Measurements from ENCODE around the gene TBC1D32. TPM values are rescaled to one million over a fixed set of nuclear protein-coding genes. Genes with fewer than 3 reads are reported as not detected.
"Not testable (repeated sequence)": the region's sequence is repeated elsewhere in the genome, so short reads cannot be mapped to it uniquely, and the experiment has no call there.

Gene TBC1D32
- total RNA-seq, 1 experiment from 2014 or later = 66.8 TPM

- Histone ChIP-seq H3K9me2 (replicated peaks; ENCODE audit: insufficient read depth, low read length) (no peaks in the 10 kb centered on the region), H3K4me1 (ENCODE audit: low read length) (peaks cover 15% of the 10 kb centered on the region), H3K27me3 (ENCODE audit: low read length) (no peaks in the 10 kb centered on the region), H4K20me1 (ENCODE audit: insufficient read depth, low read depth, low read length) (no peaks in the 10 kb centered on the region), H2AFZ (ENCODE audit: low read length) (no peak overlapping the region), H3K9me3 (ENCODE audit: low read length) (no peaks in the 10 kb centered on the region), H3K4me3 (ENCODE audit: low read length) (no peak overlapping the region), H3K9ac (ENCODE audit: low read length) (no peak overlapping the region), H3K27ac (ENCODE audit: low read length) (no peak overlapping the region), H3K4me2 (ENCODE audit: low read depth, low read length, poor library complexity, severe bottlenecking) (no peak overlapping the region), H3K79me2 (ENCODE audit: low read length) (peaks cover 9% of the 10 kb centered on the region), H3K36me3 (ENCODE audit: insufficient read depth, low read length) (no peaks in the 10 kb centered on the region)
- DNase-seq = no peak
These were observed 4.1 kb upstream of the TBC1D32 start for GRCh38 chr6:121338366-121338765.

GRCh38 chr6:121335087-121336008, 1.1 kb upstream of the TBC1D32 start:
- Histone ChIP-seq H3K9me3 (ENCODE audit: low read length) (no peaks in the 10 kb centered on the region), H4K20me1 (ENCODE audit: insufficient read depth, low read depth, low read length) (no peaks in the 10 kb centered on the region), H3K9me2 (replicated peaks; ENCODE audit: insufficient read depth, low read length) (no peaks in the 10 kb centered on the region), H3K27me3 (ENCODE audit: low read length) (no peaks in the 10 kb centered on the region), H3K4me2 (ENCODE audit: low read depth, low read length, poor library complexity, severe bottlenecking) (peak overlapping the region; percentile 92), H2AFZ (ENCODE audit: low read length) (peak overlapping the region; percentile 95), H3K9ac (ENCODE audit: low read length) (peak overlapping the region; percentile 85), H3K36me3 (ENCODE audit: insufficient read depth, low read length) (no peaks in the 10 kb centered on the region), H3K4me1 (ENCODE audit: low read length) (peaks cover 42% of the 10 kb centered on the region), H3K27ac (ENCODE audit: low read length) (peak overlapping the region; percentile 21; the same call in 1 of the 2 replicates), H3K79me2 (ENCODE audit: low read length) (peaks cover 39% of the 10 kb centered on the region), H3K4me3 (ENCODE audit: low read length) (peak overlapping the region; percentile 80)
- no peak for DNase-seq

- Histone ChIP-seq H3K4me2 (ENCODE audit: low read depth, low read length, poor library complexity, severe bottlenecking) (peak overlapping the region; percentile 92), H3K79me2 (ENCODE audit: low read length) (peaks cover 50% of the 10 kb centered on the region), H3K9ac (ENCODE audit: low read length) (peak overlapping the region; percentile 85), H3K4me3 (ENCODE audit: low read length) (peak overlapping the region; percentile 80), H3K4me1 (ENCODE audit: low read length) (peaks cover 45% of the 10 kb centered on the region)
- not testable (repeated sequence) for H3K9me2 ChIP-seq (replicated peaks; ENCODE audit: insufficient read depth, low read length); H4K20me1 ChIP-seq (ENCODE audit: insufficient read depth, low read depth, low read length); H3K36me3 ChIP-seq (ENCODE audit: insufficient read depth, low read length); H3K9me3 ChIP-seq (ENCODE audit: low read length); H3K27ac ChIP-seq (ENCODE audit: low read length); DNase-seq; H2AFZ ChIP-seq (ENCODE audit: low read length); H3K27me3 ChIP-seq (ENCODE audit: low read length)
These were observed 586 bp downstream of the TBC1D32 start for GRCh38 chr6:121333694-121334093.

- H3K36me3 ChIP-seq (ENCODE audit: insufficient read depth, low read length) = no peaks in the 10 kb centered on the region
- H3K79me2 ChIP-seq (ENCODE audit: low read length) = peaks cover 53% of the 10 kb centered on the region
- H2AFZ ChIP-seq (ENCODE audit: low read length) = no peak overlapping the region
- peak overlapping the region; percentile 92 for H3K4me2 ChIP-seq (ENCODE audit: low read depth, low read length, poor library complexity, severe bottlenecking)
- peak overlapping the region; percentile 80 for H3K4me3 ChIP-seq (ENCODE audit: low read length)
- H3K9ac ChIP-seq (ENCODE audit: low read length) = peak overlapping the region; percentile 85
- no peak for DNase-seq
- no peaks in the 10 kb centered on the region for H3K9me3 ChIP-seq (ENCODE audit: low read length)
- no peaks in the 10 kb centered on the region for H3K27me3 ChIP-seq (ENCODE audit: low read length)
- no peaks in the 10 kb centered on the region for H3K9me2 ChIP-seq (replicated peaks; ENCODE audit: insufficient read depth, low read length)
- no peak overlapping the region for H3K27ac ChIP-seq (ENCODE audit: low read length)
- peaks cover 45% of the 10 kb centered on the region for H3K4me1 ChIP-seq (ENCODE audit: low read length)
- H4K20me1 ChIP-seq (ENCODE audit: insufficient read depth, low read depth, low read length) = no peaks in the 10 kb centered on the region
These were observed 1.1 kb downstream of the TBC1D32 start for GRCh38 chr6:121333196-121333595.

- no peak overlapping the region for H3K27ac ChIP-seq (ENCODE audit: low read length)
- H3K27me3 ChIP-seq (ENCODE audit: low read length) = no peaks in the 10 kb centered on the region
- DNase-seq = no peak
- peaks cover 42% of the 10 kb centered on the region for H3K4me1 ChIP-seq (ENCODE audit: low read length)
- no peaks in the 10 kb centered on the region for H3K9me3 ChIP-seq (ENCODE audit: low read length)
- H3K9me2 ChIP-seq (replicated peaks; ENCODE audit: insufficient read depth, low read length) = no peaks in the 10 kb centered on the region
- H3K36me3 ChIP-seq (ENCODE audit: insufficient read depth, low read length) = no peaks in the 10 kb centered on the region
- peak overlapping the region; percentile 48 for H3K9ac ChIP-seq (ENCODE audit: low read length)
- peak overlapping the region; percentile 41 for H3K4me2 ChIP-seq (ENCODE audit: low read depth, low read length, poor library complexity, severe bottlenecking)
- H3K79me2 ChIP-seq (ENCODE audit: low read length) = peaks cover 76% of the 10 kb centered on the region
- no peaks in the 10 kb centered on the region for H4K20me1 ChIP-seq (ENCODE audit: insufficient read depth, low read depth, low read length)
- 0 out of 2 replicates have a peak overlapping the region, but pooled peaks have one; percentile 42 for H2AFZ ChIP-seq (ENCODE audit: low read length)
- H3K4me3 ChIP-seq (ENCODE audit: low read length) = 0 out of 2 replicates have a peak overlapping the region, but pooled peaks have one; percentile 17
These were observed 3.8 kb downstream of the TBC1D32 start for GRCh38 chr6:121330516-121330915.

GRCh38 chr6:121321282-121321681, 13.0 kb downstream of the TBC1D32 start:
- peaks cover 52% of the 10 kb centered on the region for H3K79me2 ChIP-seq (ENCODE audit: low read length)
- H3K27ac ChIP-seq (ENCODE audit: low read length) = no peak overlapping the region
- no peak overlapping the region for H3K4me2 ChIP-seq (ENCODE audit: low read depth, low read length, poor library complexity, severe bottlenecking)
- peaks cover 6% of the 10 kb centered on the region; the same call in 1 of the 2 replicates for H3K36me3 ChIP-seq (ENCODE audit: insufficient read depth, low read length)
- H4K20me1 ChIP-seq (ENCODE audit: insufficient read depth, low read depth, low read length) = no peaks in the 10 kb centered on the region
- no peaks in the 10 kb centered on the region for H3K9me3 ChIP-seq (ENCODE audit: low read length)
- no peaks in the 10 kb centered on the region for H3K27me3 ChIP-seq (ENCODE audit: low read length)
- DNase-seq = no peak
- no peak overlapping the region for H3K4me3 ChIP-seq (ENCODE audit: low read length)
- 0 out of 2 replicates have a peak, but pooled peaks cover 5% of the 10 kb centered on the region for H3K4me1 ChIP-seq (ENCODE audit: low read length)
- H2AFZ ChIP-seq (ENCODE audit: low read length) = no peak overlapping the region
- no peak overlapping the region for H3K9ac ChIP-seq (ENCODE audit: low read length)
- H3K9me2 ChIP-seq (replicated peaks; ENCODE audit: insufficient read depth, low read length) = no peaks in the 10 kb centered on the region

- no peak overlapping the region for H3K27ac ChIP-seq (ENCODE audit: low read length)
- no peak overlapping the region for H2AFZ ChIP-seq (ENCODE audit: low read length)
- no peaks in the 10 kb centered on the region for H3K9me3 ChIP-seq (ENCODE audit: low read length)
- no peak overlapping the region for H3K4me2 ChIP-seq (ENCODE audit: low read depth, low read length, poor library complexity, severe bottlenecking)
- peaks cover 40% of the 10 kb centered on the region for H3K79me2 ChIP-seq (ENCODE audit: low read length)
- no peaks in the 10 kb centered on the region for H3K27me3 ChIP-seq (ENCODE audit: low read length)
- DNase-seq = no peak
- no peaks in the 10 kb centered on the region for H4K20me1 ChIP-seq (ENCODE audit: insufficient read depth, low read depth, low read length)
- no peak overlapping the region for H3K4me3 ChIP-seq (ENCODE audit: low read length)
- 0 out of 2 replicates have a peak, but pooled peaks cover 5% of the 10 kb centered on the region for H3K4me1 ChIP-seq (ENCODE audit: low read length)
- no peak overlapping the region for H3K9ac ChIP-seq (ENCODE audit: low read length)
- H3K9me2 ChIP-seq (replicated peaks; ENCODE audit: insufficient read depth, low read length) = no peaks in the 10 kb centered on the region
- H3K36me3 ChIP-seq (ENCODE audit: insufficient read depth, low read length) = peaks cover 6% of the 10 kb centered on the region; the same call in 1 of the 2 replicates
These were observed 14.7 kb downstream of the TBC1D32 start for GRCh38 chr6:121319603-121320002.

- H3K9me3 ChIP-seq (ENCODE audit: low read length) = no peaks in the 10 kb centered on the region
- H3K36me3 ChIP-seq (ENCODE audit: insufficient read depth, low read length) = peaks cover 6% of the 10 kb centered on the region; the same call in 1 of the 2 replicates
- no peak overlapping the region for H3K27ac ChIP-seq (ENCODE audit: low read length)
- H2AFZ ChIP-seq (ENCODE audit: low read length) = no peak overlapping the region
- H3K79me2 ChIP-seq (ENCODE audit: low read length) = peaks cover 36% of the 10 kb centered on the region
- H3K9me2 ChIP-seq (replicated peaks; ENCODE audit: insufficient read depth, low read length) = no peaks in the 10 kb centered on the region
- H3K4me1 ChIP-seq (ENCODE audit: low read length) = 0 out of 2 replicates have a peak, but pooled peaks cover 5% of the 10 kb centered on the region
- no peaks in the 10 kb centered on the region for H3K27me3 ChIP-seq (ENCODE audit: low read length)
- no peak overlapping the region for H3K9ac ChIP-seq (ENCODE audit: low read length)
- no peak overlapping the region for H3K4me2 ChIP-seq (ENCODE audit: low read depth, low read length, poor library complexity, severe bottlenecking)
- no peaks in the 10 kb centered on the region for H4K20me1 ChIP-seq (ENCODE audit: insufficient read depth, low read depth, low read length)
- no peak for DNase-seq
- no peak overlapping the region for H3K4me3 ChIP-seq (ENCODE audit: low read length)
These were observed 15.1 kb downstream of the TBC1D32 start for GRCh38 chr6:121319112-121319553.
